ENCODE data around the gene PDCD7. TPM values are rescaled to one million over a fixed set of nuclear protein-coding genes. Genes with fewer than 3 reads are reported as not detected.
"Not testable (repeated sequence)": the region's sequence is repeated elsewhere in the genome, so short reads cannot be mapped to it uniquely, and the experiment has no call there.

The PDCD7 gene, protein sequence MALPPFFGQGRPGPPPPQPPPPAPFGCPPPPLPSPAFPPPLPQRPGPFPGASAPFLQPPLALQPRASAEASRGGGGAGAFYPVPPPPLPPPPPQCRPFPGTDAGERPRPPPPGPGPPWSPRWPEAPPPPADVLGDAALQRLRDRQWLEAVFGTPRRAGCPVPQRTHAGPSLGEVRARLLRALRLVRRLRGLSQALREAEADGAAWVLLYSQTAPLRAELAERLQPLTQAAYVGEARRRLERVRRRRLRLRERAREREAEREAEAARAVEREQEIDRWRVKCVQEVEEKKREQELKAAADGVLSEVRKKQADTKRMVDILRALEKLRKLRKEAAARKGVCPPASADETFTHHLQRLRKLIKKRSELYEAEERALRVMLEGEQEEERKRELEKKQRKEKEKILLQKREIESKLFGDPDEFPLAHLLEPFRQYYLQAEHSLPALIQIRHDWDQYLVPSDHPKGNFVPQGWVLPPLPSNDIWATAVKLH
- total RNA-seq: 10.0 and 10.3 TPM in 2 replicates

DNA sequence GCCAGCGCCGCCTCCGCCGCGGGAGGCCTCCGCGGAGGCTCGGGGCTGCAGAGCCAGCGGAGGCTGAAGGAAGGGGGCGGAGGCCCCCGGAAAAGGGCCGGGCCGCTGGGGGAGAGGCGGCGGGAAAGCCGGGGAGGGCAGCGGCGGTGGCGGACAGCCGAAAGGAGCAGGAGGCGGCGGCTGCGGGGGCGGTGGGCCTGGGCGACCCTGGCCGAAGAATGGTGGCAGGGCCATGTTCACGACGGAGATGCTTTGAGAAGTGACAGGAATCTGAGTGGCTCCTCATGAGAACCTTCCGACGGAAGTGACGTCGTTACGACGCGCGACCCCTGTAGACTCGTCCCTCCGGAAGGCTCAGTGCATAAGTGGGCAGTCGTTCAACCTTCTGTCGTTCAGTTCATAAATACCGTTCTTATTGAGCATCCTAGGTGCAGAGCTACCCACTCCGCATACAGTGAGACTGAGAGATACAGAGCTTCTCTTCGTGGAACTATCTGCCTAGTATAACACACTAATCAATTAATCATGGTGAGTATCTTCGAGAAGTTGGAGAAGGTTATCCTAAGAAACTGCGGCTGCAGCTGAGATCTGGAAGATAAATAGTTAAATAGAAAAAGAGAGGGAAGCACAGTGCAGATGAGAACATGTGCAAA, at the start of gene PDCD7:
Gene PDCD7 (minus strand): TSS at position 261 of the 653 bp plus-strand sequence. CDS start 27 bp downstream, at position 234.
- no peak for FAIRE-seq
- TF ChIP-seq, protein P1, sequence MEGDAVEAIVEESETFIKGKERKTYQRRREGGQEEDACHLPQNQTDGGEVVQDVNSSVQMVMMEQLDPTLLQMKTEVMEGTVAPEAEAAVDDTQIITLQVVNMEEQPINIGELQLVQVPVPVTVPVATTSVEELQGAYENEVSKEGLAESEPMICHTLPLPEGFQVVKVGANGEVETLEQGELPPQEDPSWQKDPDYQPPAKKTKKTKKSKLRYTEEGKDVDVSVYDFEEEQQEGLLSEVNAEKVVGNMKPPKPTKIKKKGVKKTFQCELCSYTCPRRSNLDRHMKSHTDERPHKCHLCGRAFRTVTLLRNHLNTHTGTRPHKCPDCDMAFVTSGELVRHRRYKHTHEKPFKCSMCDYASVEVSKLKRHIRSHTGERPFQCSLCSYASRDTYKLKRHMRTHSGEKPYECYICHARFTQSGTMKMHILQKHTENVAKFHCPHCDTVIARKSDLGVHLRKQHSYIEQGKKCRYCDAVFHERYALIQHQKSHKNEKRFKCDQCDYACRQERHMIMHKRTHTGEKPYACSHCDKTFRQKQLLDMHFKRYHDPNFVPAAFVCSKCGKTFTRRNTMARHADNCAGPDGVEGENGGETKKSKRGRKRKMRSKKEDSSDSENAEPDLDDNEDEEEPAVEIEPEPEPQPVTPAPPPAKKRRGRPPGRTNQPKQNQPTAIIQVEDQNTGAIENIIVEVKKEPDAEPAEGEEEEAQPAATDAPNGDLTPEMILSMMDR (IDR thresholded peaks at IDR 0.05; ENCODE audit: insufficient read depth, low read length, severe bottlenecking): no peak
- H3K36me3 ChIP-seq (ENCODE audit: control insufficient read depth, insufficient read depth, low read length): peaks cover 9% of the 10 kb centered on the region
- H3K4me3 ChIP-seq (ENCODE audit: low read depth, low read length): peak within 1 kb of the TSS; percentile 71
- H3K27me3 ChIP-seq (ENCODE audit: control insufficient read depth, insufficient read depth, low read length): no peaks in the 10 kb centered on the region
- peak; percentile 82 for DNase-seq (ENCODE audit: low read depth)

DNA sequence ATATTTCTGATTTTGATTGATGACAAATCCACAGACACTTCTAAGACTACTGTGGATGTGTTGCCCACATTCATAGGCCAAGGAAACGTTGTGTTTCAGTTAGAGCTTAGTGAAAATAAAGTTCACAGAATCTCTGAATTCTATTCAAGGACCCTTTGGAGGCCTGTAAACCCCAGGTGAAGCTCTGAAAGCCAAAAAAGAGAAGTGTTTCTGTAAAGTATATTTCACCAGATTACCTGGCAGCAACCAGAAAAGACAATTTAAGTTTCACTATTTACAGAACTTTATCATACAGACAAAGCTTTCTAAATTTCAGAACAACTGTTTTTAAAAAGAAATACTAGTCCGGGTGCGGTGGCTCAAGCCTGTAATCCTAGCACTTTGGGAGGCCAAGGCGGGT, 48.9 kb upstream of the PDCD7 start:
- DNase-seq (ENCODE audit: low read depth) (no peak), FAIRE-seq (no peak)
- Histone ChIP-seq H3K27me3 (ENCODE audit: control insufficient read depth, insufficient read depth, low read length) (no peaks in the 10 kb centered on the region), H3K36me3 (ENCODE audit: control insufficient read depth, insufficient read depth, low read length) (peaks cover 1% of the 10 kb centered on the region), H3K4me3 (ENCODE audit: low read depth, low read length) (no peak overlapping the region)
- TF ChIP-seq, protein P1 (IDR thresholded peaks at IDR 0.05; ENCODE audit: insufficient read depth, low read length, severe bottlenecking): no peak

DNA sequence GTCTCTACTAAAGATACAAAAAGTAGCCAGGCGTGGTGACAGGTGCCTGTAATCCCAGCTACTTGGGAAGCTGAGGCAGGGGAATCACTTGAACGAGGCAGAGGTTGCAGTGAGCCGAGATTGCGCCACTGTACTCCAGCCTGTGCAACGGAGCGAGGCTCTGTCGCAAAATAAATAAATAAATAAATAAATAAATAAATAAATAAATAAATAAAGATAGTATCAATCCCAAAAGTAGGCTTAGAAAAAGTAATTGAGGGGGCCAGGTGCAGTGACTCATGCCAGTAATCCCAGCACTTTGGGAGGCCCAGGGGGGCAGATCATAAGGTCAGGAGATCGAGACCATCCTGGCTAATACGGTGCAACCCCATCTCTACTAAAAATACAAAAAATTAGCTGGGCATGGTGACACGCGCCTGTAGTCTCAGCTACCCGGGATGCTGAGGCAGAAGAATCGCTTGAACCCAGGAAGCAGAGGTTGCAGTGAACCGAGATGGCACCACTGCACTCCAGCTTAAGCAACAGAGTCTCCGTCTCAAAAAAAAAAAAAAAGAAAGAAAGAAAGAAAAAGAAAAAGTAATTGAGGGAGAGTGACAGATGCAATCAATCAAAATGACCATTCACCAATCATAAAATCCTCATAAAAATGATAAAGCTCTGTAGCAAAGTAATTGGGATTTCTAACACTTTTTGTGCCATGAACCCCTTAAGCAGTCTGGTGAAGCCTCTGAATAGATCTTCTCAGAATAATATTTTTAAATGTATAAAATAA, 48.2 kb upstream of the PDCD7 start:
- not testable (repeated sequence) for H3K4me3 ChIP-seq (ENCODE audit: low read depth, low read length); DNase-seq (ENCODE audit: low read depth); H3K36me3 ChIP-seq (ENCODE audit: control insufficient read depth, insufficient read depth, low read length); FAIRE-seq; H3K27me3 ChIP-seq (ENCODE audit: control insufficient read depth, insufficient read depth, low read length)

DNA sequence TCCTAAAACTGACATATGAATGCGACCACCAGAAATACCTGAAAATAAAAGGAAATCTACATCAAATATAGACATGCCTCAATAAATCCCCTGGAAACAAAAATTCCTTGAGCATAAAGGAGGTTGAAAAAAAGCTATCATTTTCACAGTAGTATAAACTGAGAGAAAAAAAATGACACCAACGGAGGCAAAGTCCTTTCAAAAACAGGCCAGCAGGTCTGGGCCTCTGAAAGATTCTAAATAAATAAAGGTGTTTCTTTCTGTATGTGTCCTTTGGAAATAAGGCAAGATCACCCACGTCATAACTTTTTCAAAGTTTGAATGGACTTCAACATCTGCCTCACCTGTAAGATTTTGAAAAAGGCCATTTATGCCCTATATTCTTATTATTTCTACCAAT, 46.6 kb upstream of the PDCD7 start:
- TF ChIP-seq, protein P1 (IDR thresholded peaks at IDR 0.05; ENCODE audit: insufficient read depth, low read length, severe bottlenecking): no peak
- FAIRE-seq (no peak), DNase-seq (ENCODE audit: low read depth) (no peak)
- no peaks in the 10 kb centered on the region for H3K27me3 ChIP-seq (ENCODE audit: control insufficient read depth, insufficient read depth, low read length)
- peaks cover 4% of the 10 kb centered on the region for H3K36me3 ChIP-seq (ENCODE audit: control insufficient read depth, insufficient read depth, low read length)
- H3K4me3 ChIP-seq (ENCODE audit: low read depth, low read length): no peak overlapping the region

DNA sequence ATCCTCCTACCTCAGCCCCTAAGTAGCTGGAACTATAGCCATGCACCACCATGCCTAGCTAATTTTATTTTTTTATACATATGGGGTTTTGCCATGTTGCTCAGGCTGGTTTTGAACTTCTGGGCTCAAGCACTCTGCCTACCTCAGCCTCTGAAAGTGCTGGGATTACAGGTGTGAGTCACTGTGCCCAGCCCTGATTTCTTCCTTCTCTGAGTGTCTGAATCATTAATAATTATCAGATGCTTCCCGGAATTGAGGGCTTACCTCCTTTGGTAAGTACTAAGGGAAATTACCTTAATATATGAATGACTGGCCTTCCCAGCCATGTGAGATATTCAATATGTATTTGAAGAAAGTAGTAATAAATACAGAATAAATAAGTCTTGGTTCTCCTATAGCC, 44.3 kb upstream of the PDCD7 start:
- no peak for FAIRE-seq
- Histone ChIP-seq H3K36me3 (ENCODE audit: control insufficient read depth, insufficient read depth, low read length) (peaks cover 4% of the 10 kb centered on the region), H3K27me3 (ENCODE audit: control insufficient read depth, insufficient read depth, low read length) (no peaks in the 10 kb centered on the region), H3K4me3 (ENCODE audit: low read depth, low read length) (no peak overlapping the region)
- TF ChIP-seq, protein P1 (IDR thresholded peaks at IDR 0.05; ENCODE audit: insufficient read depth, low read length, severe bottlenecking): no peak
- peak; percentile 90 for DNase-seq (ENCODE audit: low read depth)

DNA sequence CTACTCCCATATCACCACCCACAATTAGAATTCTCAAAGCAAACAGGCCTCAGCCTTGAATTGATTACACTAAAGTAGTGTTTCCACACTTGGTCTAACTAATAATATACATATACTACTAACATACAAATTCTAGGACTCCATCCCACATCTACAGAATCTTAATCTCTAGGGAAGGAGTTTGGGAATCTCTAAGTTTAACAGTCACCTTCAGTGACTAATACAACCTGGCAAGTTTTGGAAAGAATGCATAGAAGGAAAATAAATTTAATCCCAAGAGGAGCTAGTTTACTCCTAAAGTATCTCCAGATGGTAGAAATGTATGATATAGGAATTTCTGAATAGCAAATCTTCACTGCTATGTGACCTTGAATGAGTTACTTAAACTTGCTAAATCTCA, 42.4 kb upstream of the PDCD7 start:
- H3K4me3 ChIP-seq (ENCODE audit: low read depth, low read length): no peak overlapping the region
- H3K36me3 ChIP-seq (ENCODE audit: control insufficient read depth, insufficient read depth, low read length): peaks cover 6% of the 10 kb centered on the region
- no peak for DNase-seq (ENCODE audit: low read depth)
- no peak for FAIRE-seq
- TF ChIP-seq, protein P1 (IDR thresholded peaks at IDR 0.05; ENCODE audit: insufficient read depth, low read length, severe bottlenecking): no peak
- H3K27me3 ChIP-seq (ENCODE audit: control insufficient read depth, insufficient read depth, low read length): no peaks in the 10 kb centered on the region

All from bronchial epithelial cell (primary cell).